ENCODE results near the gene AP4B1. TPM values are rescaled to one million over a fixed set of nuclear protein-coding genes. Genes with fewer than 3 reads are reported as not detected.

The AP4B1 gene
- total and polyA plus RNA-seq, 2 experiments from 2014 or later = 11.8 to 12.9 TPM

DNA sequence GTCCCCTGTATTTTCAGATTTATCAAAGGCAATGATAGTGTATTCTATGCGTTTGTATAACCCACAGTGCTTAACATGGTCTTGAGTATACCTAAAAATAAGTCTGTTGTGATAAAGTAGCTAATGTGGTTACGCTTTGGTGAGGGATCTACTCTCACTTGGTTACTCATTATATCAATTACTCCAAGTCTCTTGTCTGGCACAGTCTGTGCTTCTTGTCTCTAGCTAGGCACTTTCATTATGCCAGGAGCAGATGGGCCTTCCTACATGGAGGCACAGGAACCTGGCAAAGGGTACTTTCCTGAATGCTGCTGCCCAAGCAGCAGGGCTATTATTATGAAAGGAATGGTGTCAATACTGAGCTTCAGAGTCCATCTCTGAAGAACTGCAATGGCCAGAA is 28.9 kb downstream of the AP4B1 start:
- Histone ChIP-seq H3K4me3 (no peak overlapping the region), H3K9me3 (ENCODE audit: low read depth) (no peaks in the 10 kb centered on the region), H2AFZ (no peak overlapping the region), H3K4me1 (ENCODE audit: insufficient read depth) (peaks cover 27% of the 10 kb centered on the region), H3K9me2 (ENCODE audit: insufficient read depth) (no peaks in the 10 kb centered on the region), H3F3A (ENCODE audit: insufficient read depth) (no peaks in the 10 kb centered on the region), H3K27ac (no peak overlapping the region), H3K4me2 (ENCODE audit: unreplicated experiment) (no peak overlapping the region), H3K9ac (no peak overlapping the region), H3K27me3 (replicated peaks; ENCODE audit: insufficient read depth) (no peaks in the 10 kb centered on the region), H3K36me3 (ENCODE audit: low read depth) (no peaks in the 10 kb centered on the region), H4K20me1 (ENCODE audit: insufficient read depth) (no peaks in the 10 kb centered on the region), H3K79me2 (ENCODE audit: insufficient read depth) (no peaks in the 10 kb centered on the region)
- no peak for DNase-seq
- in situ Hi-C loops (cut with MboI) = no loop called here
- 94 to 96% methylated on average over 2 of the region's 2 CpGs for WGBS, 2 experiments (ENCODE audit: low coverage in 1 of 2, low lambda C conversion rate in 2 of 2, missing lambda C conversion rate in 2 of 2)
- TF ChIP-seq EZH2 (IDR thresholded peaks at IDR 0.05; ENCODE audit: insufficient read depth, poor library complexity, severe bottlenecking) (no peak), EZH2phosphoT487 (IDR thresholded peaks at IDR 0.05; ENCODE audit: insufficient read depth, low read depth) (no peak)

DNA sequence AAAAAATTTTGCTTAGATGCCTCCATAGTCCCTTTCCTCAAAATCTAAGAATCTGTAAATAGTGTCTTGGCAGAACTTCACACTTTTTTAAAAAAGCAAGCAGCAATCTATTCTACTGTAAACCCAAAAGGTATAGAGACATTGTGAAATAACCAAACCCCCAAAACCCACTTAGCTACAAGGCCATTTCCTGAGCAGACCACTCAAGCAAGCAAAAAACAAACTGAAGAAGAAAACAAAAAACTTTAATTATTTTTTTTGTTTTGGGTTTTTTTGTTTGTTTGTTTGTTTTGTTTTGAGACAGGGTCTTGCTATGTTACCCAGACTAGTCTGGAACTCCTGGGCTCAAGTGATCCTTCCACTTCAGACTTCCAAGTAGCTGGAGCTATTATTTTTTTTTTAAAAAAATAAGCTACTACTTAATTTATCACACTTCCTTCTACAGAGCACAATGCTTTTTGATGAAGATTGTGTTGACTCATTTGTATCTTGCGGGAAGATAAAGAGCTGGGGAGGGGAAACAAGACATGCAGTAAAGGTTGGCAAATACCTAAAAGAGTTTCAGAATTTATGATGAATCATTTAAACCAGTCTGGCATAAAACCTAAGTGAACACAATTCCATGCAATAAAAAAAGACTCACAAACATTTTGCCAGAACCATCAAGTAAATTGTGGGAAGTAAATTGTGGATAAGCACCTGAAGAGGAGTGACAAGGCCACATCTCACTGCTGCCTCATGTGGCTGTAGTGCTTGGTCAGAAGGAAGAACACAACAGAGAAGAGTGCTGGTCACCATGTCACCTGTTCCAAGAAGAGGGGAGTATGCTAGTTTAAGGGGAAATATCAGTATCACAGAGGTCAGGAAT is 30.4 kb downstream of the AP4B1 start:
- DNase-seq = peak; percentile 27
- no peaks in the 10 kb centered on the region for H3K9me3 ChIP-seq (ENCODE audit: low read depth)
- WGBS, 2 experiments (ENCODE audit: low coverage in 1 of 2, low lambda C conversion rate in 2 of 2, missing lambda C conversion rate in 2 of 2) = 75 to 78% methylated on average over 1 of the region's 1 CpG
- peaks cover 28% of the 10 kb centered on the region for H3K4me1 ChIP-seq (ENCODE audit: insufficient read depth)
- no peak overlapping the region for H3K4me2 ChIP-seq (ENCODE audit: unreplicated experiment)
- H3K79me2 ChIP-seq (ENCODE audit: insufficient read depth) = no peaks in the 10 kb centered on the region
- H4K20me1 ChIP-seq (ENCODE audit: insufficient read depth) = no peaks in the 10 kb centered on the region
- 0 out of 2 replicates have a peak, but pooled peaks cover 1% of the 10 kb centered on the region for H3F3A ChIP-seq (ENCODE audit: insufficient read depth)
- H3K9ac ChIP-seq = no peak overlapping the region
- no peak overlapping the region for H3K27ac ChIP-seq
- H3K9me2 ChIP-seq (ENCODE audit: insufficient read depth) = no peaks in the 10 kb centered on the region
- no peak overlapping the region for H2AFZ ChIP-seq
- no peaks in the 10 kb centered on the region for H3K36me3 ChIP-seq (ENCODE audit: low read depth)
- in situ Hi-C loops (cut with MboI) = no loop called here
- H3K4me3 ChIP-seq = no peak overlapping the region
- TF ChIP-seq EZH2 (IDR thresholded peaks at IDR 0.05; ENCODE audit: insufficient read depth, poor library complexity, severe bottlenecking) = no peak
- TF ChIP-seq EZH2phosphoT487 (IDR thresholded peaks at IDR 0.05; ENCODE audit: insufficient read depth, low read depth) = no peak
- no peaks in the 10 kb centered on the region for H3K27me3 ChIP-seq (replicated peaks; ENCODE audit: insufficient read depth)

DNA sequence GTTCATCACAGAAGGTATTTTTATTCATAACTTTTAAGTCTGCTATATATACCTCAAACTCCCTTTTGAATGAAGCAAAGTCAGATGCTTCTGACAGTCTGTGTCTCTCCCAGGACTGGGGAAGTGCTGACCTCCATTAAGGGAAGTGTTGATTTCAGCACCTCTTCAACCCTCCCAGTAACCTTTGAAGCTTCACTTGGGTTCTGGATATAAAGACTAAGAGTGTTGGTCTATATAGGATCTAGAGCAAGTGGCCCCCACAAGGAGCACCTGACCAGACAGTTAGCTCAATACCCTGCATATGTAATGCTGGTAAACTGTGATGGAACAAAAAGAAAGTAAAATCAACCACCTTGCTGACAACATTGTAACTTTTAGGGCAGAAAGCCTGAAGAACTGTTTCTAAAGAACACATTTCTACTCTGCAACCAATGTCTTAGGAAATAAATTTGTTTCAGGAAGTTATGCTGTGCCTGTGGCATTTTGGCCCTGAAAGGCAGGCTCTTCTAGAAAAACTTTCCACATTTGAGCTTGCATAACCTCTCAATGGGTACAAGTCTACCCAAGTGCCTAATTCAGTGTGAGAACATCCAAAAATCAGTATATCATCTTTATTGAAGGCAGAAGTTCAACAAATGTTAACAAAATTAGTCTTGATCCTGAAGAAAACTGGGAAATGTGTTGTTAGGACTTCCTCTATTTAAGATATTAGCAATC is 32.2 kb downstream of the AP4B1 start:
- no peaks in the 10 kb centered on the region for H3K79me2 ChIP-seq (ENCODE audit: insufficient read depth)
- peak overlapping the region; percentile 85 for H2AFZ ChIP-seq
- H4K20me1 ChIP-seq (ENCODE audit: insufficient read depth) = no peaks in the 10 kb centered on the region
- no peak overlapping the region for H3K4me2 ChIP-seq (ENCODE audit: unreplicated experiment)
- peaks cover 42% of the 10 kb centered on the region for H3K4me1 ChIP-seq (ENCODE audit: insufficient read depth)
- TF ChIP-seq EZH2 (IDR thresholded peaks at IDR 0.05; ENCODE audit: insufficient read depth, poor library complexity, severe bottlenecking) (no peak), EZH2phosphoT487 (IDR thresholded peaks at IDR 0.05; ENCODE audit: insufficient read depth, low read depth) (no peak)
- no peaks in the 10 kb centered on the region for H3K9me3 ChIP-seq (ENCODE audit: low read depth)
- peaks cover 16% of the 10 kb centered on the region for H3F3A ChIP-seq (ENCODE audit: insufficient read depth)
- H3K9ac ChIP-seq = no peak overlapping the region
- H3K4me3 ChIP-seq = no peak overlapping the region
- no peaks in the 10 kb centered on the region for H3K27me3 ChIP-seq (replicated peaks; ENCODE audit: insufficient read depth)
- H3K27ac ChIP-seq = peak overlapping the region; percentile 17
- in situ Hi-C loops (cut with MboI) = no loop called here
- H3K36me3 ChIP-seq (ENCODE audit: low read depth) = no peaks in the 10 kb centered on the region
- no peaks in the 10 kb centered on the region for H3K9me2 ChIP-seq (ENCODE audit: insufficient read depth)
- peak; percentile 23 for DNase-seq

DNA sequence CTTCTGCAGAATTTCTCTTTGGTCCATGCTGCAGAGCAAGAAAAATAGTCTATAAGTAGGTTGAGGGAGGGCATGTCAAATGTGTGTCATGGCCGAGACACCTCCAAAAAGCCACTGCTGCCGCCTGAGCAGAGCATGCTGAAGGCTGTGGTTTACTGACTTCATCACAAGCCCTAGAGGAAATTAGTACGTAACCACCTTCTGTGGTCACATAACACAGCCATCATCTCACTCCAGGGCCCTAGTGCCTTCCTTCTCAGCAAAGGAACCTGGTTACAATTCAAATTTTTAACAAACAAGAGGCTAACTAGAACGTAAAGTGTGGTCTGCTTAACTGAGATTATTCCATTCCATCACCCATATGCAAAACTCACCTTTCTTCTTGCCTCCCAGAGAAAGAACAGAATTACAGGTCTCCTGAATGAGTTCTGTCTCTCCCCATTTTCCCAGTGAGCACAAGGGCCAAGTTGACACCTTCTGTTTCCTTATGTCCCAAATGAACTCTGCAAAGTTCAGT is 32.9 kb downstream of the AP4B1 start, which contains the start of gene PTPN22:
PTPN22 (minus strand) TSS at position 116 of the 517 bp plus-strand sequence.
- peak within 1 kb of the TSS; percentile 53 for H3K4me2 ChIP-seq (ENCODE audit: unreplicated experiment)
- peak within 1 kb of the TSS; percentile 85 for H2AFZ ChIP-seq
- WGBS, 2 experiments (ENCODE audit: low coverage in 1 of 2, low lambda C conversion rate in 2 of 2, missing lambda C conversion rate in 2 of 2) = 19 to 20% methylated on average over 4 of the region's 4 CpGs

More for the DNA sequence above, 32.9 kb downstream of the AP4B1 start, which contains the start of gene PTPN22:
- in situ Hi-C loops (cut with MboI) = no loop called here
- Histone ChIP-seq H4K20me1 (ENCODE audit: insufficient read depth) (no peaks in the 10 kb centered on the region), H3K36me3 (ENCODE audit: low read depth) (no peaks in the 10 kb centered on the region), H3K4me1 (ENCODE audit: insufficient read depth) (peaks cover 42% of the 10 kb centered on the region), H3K9ac (peak within 1 kb of the TSS; percentile 28; the same call in 1 of the 2 replicates), H3K9me3 (ENCODE audit: low read depth) (no peaks in the 10 kb centered on the region), H3K27me3 (replicated peaks; ENCODE audit: insufficient read depth) (no peaks in the 10 kb centered on the region), H3K9me2 (ENCODE audit: insufficient read depth) (no peaks in the 10 kb centered on the region), H3K4me3 (peak within 1 kb of the TSS; percentile 47), H3K27ac (peak within 1 kb of the TSS; percentile 49), H3F3A (ENCODE audit: insufficient read depth) (peaks cover 16% of the 10 kb centered on the region), H3K79me2 (ENCODE audit: insufficient read depth) (no peaks in the 10 kb centered on the region)
- peak; percentile 91 for DNase-seq
- TF ChIP-seq EZH2phosphoT487 (IDR thresholded peaks at IDR 0.05; ENCODE audit: insufficient read depth, low read depth) (no peak), EZH2 (IDR thresholded peaks at IDR 0.05; ENCODE audit: insufficient read depth, poor library complexity, severe bottlenecking) (no peak)
